Astrocyte of the cerebellum (primary cell): ENCODE data around the gene KCNK7.

ENCODE experiments used
- DNase-seq: peaks from one replicate; pipeline ENCODE4 v3.0.0-alpha.2; 2011; ENCODE audit warnings: low read depth
- H3K4me3 ChIP-seq: 2 replicates; pipeline ENCODE4 v1.5.1; 2011; ENCODE audit warnings: mild to moderate bottlenecking, low read depth, low read length, moderate library complexity
- in situ Hi-C: cut with HindIII; loops from 2 replicates; pipeline ENCODE4 v1.10.0; 2017; ENCODE audit warnings: low sequenced_read_pairs
- TF ChIP-seq, protein P1 (sequence below): IDR thresholded peaks from 2 replicates; pipeline ENCODE4 v1.5.1; 2012; ENCODE audit warnings: low read length, low read depth, moderate library complexity, mild to moderate bottlenecking; ENCODE audit errors: missing control alignments

The KCNK7 gene

DNA sequence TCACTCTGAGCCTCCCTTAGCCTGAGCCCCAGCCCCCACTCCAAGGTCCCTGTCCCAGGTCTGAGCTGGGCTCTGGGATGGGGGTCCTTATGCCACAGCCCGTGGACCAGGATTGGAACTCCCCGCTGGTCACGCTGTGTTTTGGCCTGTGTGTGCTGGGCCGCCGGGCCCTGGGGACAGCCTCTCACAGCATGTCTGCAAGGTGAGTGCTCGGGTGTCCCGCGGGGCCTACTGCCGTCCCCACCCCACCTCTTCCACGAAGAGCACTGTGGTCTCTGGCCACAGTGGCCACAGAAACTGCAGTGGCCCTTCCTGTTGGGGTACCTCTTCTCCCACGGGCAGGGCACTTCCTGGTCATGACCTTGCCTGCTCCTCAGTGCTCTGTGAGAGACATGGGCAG is 38.8 kb upstream of the KCNK7 start:
- no peak for DNase-seq
- H3K4me3 ChIP-seq, result no peak overlapping the region
- in situ Hi-C loops, result no loop called here
- TF ChIP-seq, protein P1, sequence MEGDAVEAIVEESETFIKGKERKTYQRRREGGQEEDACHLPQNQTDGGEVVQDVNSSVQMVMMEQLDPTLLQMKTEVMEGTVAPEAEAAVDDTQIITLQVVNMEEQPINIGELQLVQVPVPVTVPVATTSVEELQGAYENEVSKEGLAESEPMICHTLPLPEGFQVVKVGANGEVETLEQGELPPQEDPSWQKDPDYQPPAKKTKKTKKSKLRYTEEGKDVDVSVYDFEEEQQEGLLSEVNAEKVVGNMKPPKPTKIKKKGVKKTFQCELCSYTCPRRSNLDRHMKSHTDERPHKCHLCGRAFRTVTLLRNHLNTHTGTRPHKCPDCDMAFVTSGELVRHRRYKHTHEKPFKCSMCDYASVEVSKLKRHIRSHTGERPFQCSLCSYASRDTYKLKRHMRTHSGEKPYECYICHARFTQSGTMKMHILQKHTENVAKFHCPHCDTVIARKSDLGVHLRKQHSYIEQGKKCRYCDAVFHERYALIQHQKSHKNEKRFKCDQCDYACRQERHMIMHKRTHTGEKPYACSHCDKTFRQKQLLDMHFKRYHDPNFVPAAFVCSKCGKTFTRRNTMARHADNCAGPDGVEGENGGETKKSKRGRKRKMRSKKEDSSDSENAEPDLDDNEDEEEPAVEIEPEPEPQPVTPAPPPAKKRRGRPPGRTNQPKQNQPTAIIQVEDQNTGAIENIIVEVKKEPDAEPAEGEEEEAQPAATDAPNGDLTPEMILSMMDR, result no peak

DNA sequence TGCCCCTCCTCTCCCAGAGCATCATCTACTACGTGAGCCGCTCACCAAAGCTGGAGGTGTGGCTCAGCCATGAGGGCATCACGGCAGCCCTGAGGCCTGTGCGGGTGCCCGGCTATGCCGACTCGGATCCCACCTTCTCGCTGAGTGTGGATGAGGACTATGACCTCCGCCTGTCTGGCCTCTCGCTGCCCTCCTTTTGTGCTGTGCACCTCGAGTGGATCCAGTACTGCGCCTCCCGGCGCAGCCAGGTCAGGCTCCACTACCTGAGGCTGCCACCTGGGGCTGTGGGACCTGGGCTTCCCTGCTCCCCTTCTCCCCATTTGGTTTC is 38.5 kb upstream of the KCNK7 start:
- DNase-seq, result no peak
- TF ChIP-seq, protein P1, result no peak
- H3K4me3 ChIP-seq, result no peak overlapping the region
- in situ Hi-C loops, result no loop called here

GRCh38 chr11:65633390-65634108 is 37.9 kb upstream of the KCNK7 start:
- no peak overlapping the region for H3K4me3 ChIP-seq
- TF ChIP-seq, protein P1, result no peak
- in situ Hi-C loops, result no loop called here

DNA sequence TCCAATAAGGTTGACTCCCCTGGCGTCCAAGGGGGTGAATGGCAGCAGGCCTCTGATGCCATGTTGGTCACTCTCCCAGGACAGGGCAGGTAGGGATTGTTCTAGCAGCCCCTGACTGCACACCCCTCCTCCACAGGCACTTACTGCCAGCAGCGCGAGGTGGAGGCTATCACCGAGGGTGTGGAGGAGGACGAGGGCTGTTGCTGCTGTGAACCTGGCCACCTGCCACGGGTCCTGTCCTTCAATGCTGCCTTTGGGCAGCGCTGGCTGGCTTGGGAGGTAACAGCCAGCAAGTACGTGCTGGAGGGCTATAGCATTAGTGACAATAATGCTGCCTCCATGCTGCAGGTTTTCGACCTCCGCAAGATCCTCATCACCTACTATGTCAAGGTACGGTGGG is 34.6 kb upstream of the KCNK7 start:
- no peak for DNase-seq
- no peak overlapping the region for H3K4me3 ChIP-seq
- in situ Hi-C loops, result no loop called here
- TF ChIP-seq, protein P1, result no peak

More at GRCh38 chr11:65633390-65634108, 37.9 kb upstream of the KCNK7 start:
- DNase-seq, result no peak

- H3K4me3 ChIP-seq, result no peak overlapping the region
- no peak for DNase-seq
- in situ Hi-C loops, result no loop called here
- TF ChIP-seq, protein P1, result no peak
Measured at GRCh38 chr11:65629579-65629978, 34.0 kb upstream of the KCNK7 start.

DNA sequence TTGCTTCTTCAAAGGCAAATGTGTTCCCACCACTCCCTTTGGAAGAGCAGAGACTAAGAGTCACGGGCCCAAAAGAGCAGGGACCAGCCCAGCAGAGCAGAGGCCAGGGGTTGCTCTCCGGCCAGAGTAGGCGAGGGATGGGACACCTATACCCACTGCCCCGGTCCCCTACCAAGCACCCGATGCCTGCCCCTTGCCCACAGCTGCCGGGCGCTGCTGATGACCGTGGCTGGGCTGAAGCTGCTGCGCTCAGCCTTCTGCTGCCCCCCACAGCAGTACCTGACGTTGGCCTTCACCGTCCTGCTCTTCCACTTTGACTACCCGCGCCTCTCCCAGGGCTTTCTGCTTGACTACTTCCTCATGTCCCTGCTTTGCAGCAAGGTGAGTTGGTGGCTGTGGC is 31.6 kb upstream of the KCNK7 start:
- DNase-seq, result no peak
- TF ChIP-seq, protein P1, result no peak
- no peak overlapping the region for H3K4me3 ChIP-seq
- in situ Hi-C loops, result no loop called here
